HCT116 (cell line): ENCODE data around the gene ACP1.

Experiments used
- ATF3 ChIP-seq: IDR thresholded peaks from 2 replicates; pipeline ENCODE4 v1.6.1; 2012
- POLR2A ChIP-seq: IDR thresholded peaks from 2 replicates; pipeline ENCODE4 v1.7.0; 2011; ENCODE audit warnings: borderline replicate concordance; ENCODE audit not compliant: insufficient read depth, insufficient read length; ENCODE audit errors: extremely low read depth

GRCh38 chr2:236993-237539 lies 27.7 kb upstream of the ACP1 start:
- no peak for TF ChIP-seq POLR2A
- TF ChIP-seq ATF3 = no peak
